WTC11 (cell line): ENCODE measurements around the gene ABCC11.

Experiments used
- ATF1 ChIP-seq: sonication (generic); formaldehyde crosslinking; IDR thresholded peaks from 2 replicates; pipeline ENCODE4 v1.8.1; 2023; ENCODE audit warnings: mild to moderate bottlenecking, moderate library complexity, missing genetic modification reagents
- CREB1 ChIP-seq: sonication (generic); formaldehyde crosslinking; IDR thresholded peaks from 2 replicates; pipeline ENCODE4 v1.8.0; 2023; ENCODE audit warnings: mild to moderate bottlenecking, missing genetic modification reagents
- CTCF ChIP-seq: fragments of 200-600 bp; IDR thresholded peaks from 2 replicates; pipeline ENCODE4 v1.8.0; 2022; ENCODE audit warnings: antibody characterized with exemption
- ESRRA ChIP-seq: sonication (generic); formaldehyde crosslinking; IDR thresholded peaks from 2 replicates; pipeline ENCODE4 v1.8.1; 2022; ENCODE audit warnings: mild to moderate bottlenecking, missing genetic modification reagents, borderline replicate concordance
- NR2C2 ChIP-seq: sonication (generic); formaldehyde crosslinking; IDR thresholded peaks from 2 replicates; pipeline ENCODE4 v1.8.0; 2022; ENCODE audit warnings: mild to moderate bottlenecking, missing genetic modification reagents
- PRDM15 ChIP-seq: sonication (generic); formaldehyde crosslinking; IDR thresholded peaks from 2 replicates; pipeline ENCODE4 v1.8.0; 2022; ENCODE audit warnings: missing genetic modification reagents
- SMAD4 ChIP-seq: sonication (generic); formaldehyde crosslinking; IDR thresholded peaks from 2 replicates; pipeline ENCODE4 v1.8.0; 2022; ENCODE audit warnings: mild to moderate bottlenecking, missing genetic modification reagents
- STAT6 ChIP-seq: sonication (generic); formaldehyde crosslinking; conservative IDR thresholded peaks from 2 replicates; pipeline ENCODE4 v1.8.1; 2023; ENCODE audit warnings: mild to moderate bottlenecking, low read depth, missing genetic modification reagents, moderate library complexity
- TCF7 ChIP-seq: sonication (generic); formaldehyde crosslinking; IDR thresholded peaks from 2 replicates; pipeline ENCODE4 v1.8.0; 2022; ENCODE audit warnings: mild to moderate bottlenecking, low read depth, missing genetic modification reagents, moderate library complexity
- ZNF232 ChIP-seq: sonication (generic); formaldehyde crosslinking; IDR thresholded peaks from 2 replicates; pipeline ENCODE4 v1.8.0; 2022; ENCODE audit warnings: mild to moderate bottlenecking, missing genetic modification reagents
- TF ChIP-seq, protein P1 (sequence below): sonication (generic); formaldehyde crosslinking; IDR thresholded peaks from 2 replicates; pipeline ENCODE4 v1.8.1; 2022; ENCODE audit warnings: mild to moderate bottlenecking, moderate library complexity, missing genetic modification reagents

DNA sequence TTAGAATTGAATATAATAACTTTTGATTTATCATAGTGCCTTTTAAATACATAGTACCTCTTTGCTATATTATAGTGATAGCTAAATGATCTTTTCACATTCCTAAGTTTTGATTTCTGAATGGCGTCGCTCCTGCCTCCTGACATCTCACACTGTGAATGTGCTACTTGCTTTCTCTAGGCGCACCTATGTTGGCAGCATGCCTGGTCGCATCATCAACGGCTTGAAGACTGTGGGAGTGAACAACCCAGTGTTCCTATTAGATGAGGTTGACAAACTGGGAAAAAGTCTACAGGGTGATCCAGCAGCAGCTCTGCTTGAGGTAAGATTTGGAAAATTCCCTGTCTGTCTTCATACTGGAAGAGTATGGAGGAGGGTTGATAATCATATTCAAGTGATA is 29.8 kb upstream of the ABCC11 start:
- no peak for TF ChIP-seq TCF7 (CRISPR knock-in tag)
- no peak for TF ChIP-seq PRDM15 (CRISPR knock-in tag)
- TF ChIP-seq CTCF: no peak
- TF ChIP-seq ZNF232 (CRISPR knock-in tag): no peak
- no peak for TF ChIP-seq NR2C2 (CRISPR knock-in tag)
- no peak for TF ChIP-seq SMAD4 (CRISPR knock-in tag)
- TF ChIP-seq ATF1 (CRISPR knock-in tag): no peak
- no peak for TF ChIP-seq ESRRA (CRISPR knock-in tag)
- TF ChIP-seq, protein P1, sequence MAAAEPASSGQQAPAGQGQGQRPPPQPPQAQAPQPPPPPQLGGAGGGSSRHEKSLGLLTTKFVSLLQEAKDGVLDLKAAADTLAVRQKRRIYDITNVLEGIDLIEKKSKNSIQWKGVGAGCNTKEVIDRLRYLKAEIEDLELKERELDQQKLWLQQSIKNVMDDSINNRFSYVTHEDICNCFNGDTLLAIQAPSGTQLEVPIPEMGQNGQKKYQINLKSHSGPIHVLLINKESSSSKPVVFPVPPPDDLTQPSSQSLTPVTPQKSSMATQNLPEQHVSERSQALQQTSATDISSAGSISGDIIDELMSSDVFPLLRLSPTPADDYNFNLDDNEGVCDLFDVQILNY (CRISPR knock-in tag): no peak
- TF ChIP-seq CREB1 (CRISPR knock-in tag): no peak
- no peak for TF ChIP-seq STAT6 (CRISPR knock-in tag)
